T1000 (cell line): Measurements from ENCODE around the gene GIN1.

Source experiments
- DNase-seq: peaks from one replicate; lab custom pipeline; 2025; ENCODE audit warnings: mixed read lengths; lab: John Stamatoyannopoulos, UW

Gene GIN1

DNA sequence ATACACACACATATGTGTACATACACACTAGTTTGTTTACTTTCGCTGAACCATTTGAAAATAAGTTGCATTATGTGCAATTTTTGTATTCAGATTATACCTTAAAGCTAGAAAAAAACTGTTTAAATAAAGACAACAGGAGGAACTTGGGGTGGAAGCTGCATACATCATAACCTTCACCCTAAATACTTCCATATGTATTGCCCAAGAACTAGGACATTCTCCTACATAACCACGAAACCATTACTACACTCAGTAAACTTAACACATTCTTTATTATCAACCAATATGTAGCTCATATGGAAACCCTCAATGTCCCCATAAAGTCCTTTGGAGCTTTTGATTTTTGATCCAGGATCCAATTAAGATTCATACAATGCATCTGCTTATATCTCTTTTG lies 83.3 kb downstream of the GIN1 start:
- DNase-seq, result no peak
